HTR-8/SVneo (cell line): Measurements from ENCODE around the gene TMEM171.

Experiments used
- DNase-seq: peaks from one replicate; pipeline ENCODE4 v3.0.0; 2011; ENCODE audit warnings: low spot score, mixed read lengths; ENCODE audit not compliant: insufficient read length
- FAIRE-seq: peaks from 2 replicates; lab custom pipeline; 2011; peaks lifted over from hg19 to GRCh38; lab: Jason Lieb, UNC

TMEM171 gene, protein sequence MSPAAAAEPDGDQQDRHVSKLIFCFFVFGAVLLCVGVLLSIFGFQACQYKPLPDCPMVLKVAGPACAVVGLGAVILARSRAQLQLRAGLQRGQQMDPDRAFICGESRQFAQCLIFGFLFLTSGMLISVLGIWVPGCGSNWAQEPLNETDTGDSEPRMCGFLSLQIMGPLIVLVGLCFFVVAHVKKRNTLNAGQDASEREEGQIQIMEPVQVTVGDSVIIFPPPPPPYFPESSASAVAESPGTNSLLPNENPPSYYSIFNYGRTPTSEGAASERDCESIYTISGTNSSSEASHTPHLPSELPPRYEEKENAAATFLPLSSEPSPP

DNA sequence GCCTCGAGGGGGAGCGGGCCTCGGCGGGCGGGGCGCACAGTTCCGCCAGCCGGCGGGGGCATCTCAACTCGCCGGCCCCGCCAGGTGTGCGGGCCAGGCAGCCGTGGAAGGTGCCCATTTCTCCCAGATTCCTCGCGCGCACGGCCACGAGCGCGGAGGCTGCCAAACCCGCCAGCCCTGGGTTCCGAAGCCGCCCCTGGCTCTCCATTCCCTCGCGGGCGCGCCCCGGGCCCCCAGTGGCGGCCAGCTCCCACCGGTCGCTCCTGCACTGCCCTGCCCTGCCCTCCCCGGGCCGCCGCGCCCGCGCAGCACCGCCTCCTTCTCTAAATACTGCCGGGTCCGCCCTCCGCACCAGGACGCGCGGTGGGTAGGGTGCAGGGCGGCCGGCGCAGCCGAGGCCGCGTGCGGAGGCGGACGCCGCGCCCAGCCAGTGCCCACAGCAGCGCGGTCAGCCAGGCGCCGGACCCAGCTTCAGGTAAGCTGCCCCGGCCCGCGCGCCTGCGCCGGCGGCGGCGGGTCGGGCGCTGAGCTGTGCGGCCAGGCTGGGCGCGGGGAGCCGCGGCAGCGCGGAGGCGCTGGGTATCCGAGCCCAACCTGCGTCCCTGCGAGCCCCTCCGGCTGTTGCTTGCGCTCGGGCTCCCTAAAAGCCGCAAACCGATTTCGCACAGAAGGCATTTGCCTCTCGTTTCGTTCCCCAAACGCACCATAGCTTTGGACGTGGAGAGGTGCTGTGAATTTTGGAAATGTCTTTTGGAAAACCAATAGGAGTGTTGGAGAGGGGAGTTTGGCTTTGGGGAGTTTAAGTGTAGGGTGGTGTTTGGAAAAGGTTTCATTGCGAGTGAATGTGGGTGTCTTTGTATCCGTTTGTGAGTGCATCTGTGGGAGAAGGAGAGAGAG lies at the start of gene TMEM171:
Gene TMEM171, plus strand, starts transcription at position 354 of the 897 bp plus-strand sequence. CDS start 2,799 bp downstream, outside the sequence.
- FAIRE-seq (peak; percentile 52), DNase-seq (peak; percentile 49)

GRCh38 chr5:73081093-73081492 lies 39.3 kb upstream of the TMEM171 start:
- no peak for DNase-seq
- FAIRE-seq: no peak

- FAIRE-seq (no peak), DNase-seq (no peak)
These were observed 32.3 kb upstream of the TMEM171 start for GRCh38 chr5:73088026-73088425.

DNA sequence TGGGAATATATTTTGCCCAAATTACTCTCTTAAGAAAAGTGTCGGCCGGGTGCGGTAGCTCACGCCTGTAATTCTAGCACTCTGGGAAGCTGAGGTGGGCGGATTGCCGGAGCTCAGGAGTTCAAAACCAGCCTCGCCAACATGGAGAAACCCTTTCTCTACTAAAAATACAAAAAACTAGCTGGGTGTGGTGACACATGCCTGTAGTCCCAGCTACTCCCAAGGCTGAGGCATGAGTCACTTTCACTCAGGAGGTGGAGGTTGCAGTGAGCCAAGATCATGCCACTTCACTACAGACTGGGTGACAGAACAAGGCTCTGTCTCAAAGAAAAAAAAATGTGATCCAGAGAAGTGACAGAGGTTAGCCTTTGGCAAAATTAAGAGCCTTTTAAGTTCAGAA lies 26.4 kb upstream of the TMEM171 start:
- DNase-seq (no peak), FAIRE-seq (no peak)

- DNase-seq (no peak), FAIRE-seq (no peak)
These were observed 26.0 kb upstream of the TMEM171 start for GRCh38 chr5:73094415-73094814.

DNA sequence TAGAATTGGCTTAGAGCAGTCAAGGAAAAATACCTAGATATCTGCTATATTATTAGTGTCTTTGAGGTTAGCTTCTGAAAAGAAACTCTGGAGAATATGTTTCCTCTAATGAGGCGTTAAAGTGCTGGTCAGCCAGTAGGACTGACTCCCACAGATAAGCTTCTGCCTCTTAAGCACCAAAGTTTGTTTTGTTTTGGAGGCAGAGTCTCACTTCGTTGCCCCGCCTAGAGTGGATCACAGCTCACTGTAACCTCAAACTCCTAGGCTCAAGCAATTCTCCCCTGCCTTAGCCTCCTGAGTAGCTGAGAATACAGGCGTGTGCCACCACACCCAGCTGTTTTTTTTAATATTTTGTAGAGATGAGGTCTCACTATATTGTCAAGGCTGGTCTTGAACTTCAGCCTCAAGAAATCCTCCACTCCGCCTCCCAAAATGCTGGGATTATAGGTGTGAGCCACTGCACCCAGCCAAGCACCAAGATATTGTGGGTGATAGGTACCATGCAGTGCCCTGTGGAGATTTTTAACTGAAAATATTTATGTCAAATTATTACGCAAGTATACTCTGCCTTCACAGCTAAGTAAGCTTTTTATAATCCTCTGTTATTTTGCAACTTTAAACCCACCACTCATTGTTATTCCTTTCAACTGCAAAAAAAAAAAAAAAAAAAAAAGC lies 24.7 kb upstream of the TMEM171 start:
- DNase-seq: no peak
- FAIRE-seq: no peak

GRCh38 chr5:73096239-73096575 lies 24.2 kb upstream of the TMEM171 start:
- no peak for DNase-seq
- FAIRE-seq: no peak

DNA sequence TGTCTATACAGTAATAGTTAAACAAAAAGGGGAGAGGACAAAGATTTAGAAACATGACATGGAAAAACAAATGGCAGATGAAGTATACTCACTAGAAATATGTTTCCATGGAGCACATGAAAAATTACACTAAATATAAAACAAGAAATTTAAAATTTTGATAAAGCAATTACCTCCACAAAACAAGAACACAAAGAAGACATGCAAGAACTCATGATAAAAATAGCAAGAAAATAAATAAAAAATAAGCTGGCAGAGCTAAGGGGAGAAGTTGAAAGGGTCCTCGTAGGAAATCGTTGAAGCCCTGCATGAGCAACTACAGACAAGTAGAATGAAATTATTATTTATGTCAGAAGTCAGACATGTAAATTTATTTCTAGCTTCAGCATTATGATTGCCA lies 22.6 kb upstream of the TMEM171 start:
- FAIRE-seq: no peak
- DNase-seq: no peak

GRCh38 chr5:73100109-73100508 lies 20.3 kb upstream of the TMEM171 start:
- DNase-seq (no peak), FAIRE-seq (no peak)

DNA sequence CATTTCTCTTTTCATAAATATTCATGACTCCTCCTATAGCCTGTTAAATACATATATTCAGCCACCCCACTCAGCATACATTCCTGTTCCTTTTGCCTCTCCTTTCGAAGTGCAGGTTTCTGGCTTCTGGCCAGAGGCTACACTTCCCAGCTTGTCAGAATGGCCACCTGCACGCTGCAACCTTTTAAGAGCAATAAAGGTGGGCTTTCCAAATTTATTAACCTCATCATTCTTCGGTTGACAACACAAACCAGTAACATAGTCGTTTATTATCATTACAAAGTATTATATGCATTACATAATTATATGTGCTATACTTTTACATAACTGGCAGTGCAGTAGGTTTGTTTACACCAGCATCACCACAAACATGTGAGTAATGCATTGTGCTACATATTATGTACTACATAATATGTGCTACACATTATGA lies 16.5 kb upstream of the TMEM171 start:
- FAIRE-seq: no peak
- DNase-seq: no peak

DNA sequence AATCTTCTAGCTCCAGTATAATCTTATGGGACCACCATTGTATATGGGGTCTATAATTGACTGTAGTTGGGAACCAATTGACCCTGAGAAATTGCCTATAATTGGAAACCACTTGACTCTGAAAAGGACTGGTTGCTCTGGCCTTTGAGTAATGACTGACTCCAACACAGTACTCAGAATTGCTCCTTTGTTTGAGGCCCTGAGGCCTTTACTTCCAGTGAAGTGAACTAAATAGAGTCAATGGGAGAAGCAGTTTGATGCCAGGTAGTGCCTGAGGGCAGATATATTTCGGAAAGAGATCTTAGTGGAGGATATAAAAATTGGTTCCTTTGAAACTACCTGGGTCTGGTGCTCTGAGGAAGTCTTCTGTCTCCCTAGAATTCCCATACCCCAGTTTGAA lies 16.0 kb upstream of the TMEM171 start:
- DNase-seq: no peak
- no peak for FAIRE-seq

- DNase-seq (no peak), FAIRE-seq (no peak)
These were observed 14.0 kb upstream of the TMEM171 start for GRCh38 chr5:73106335-73106734.

DNA sequence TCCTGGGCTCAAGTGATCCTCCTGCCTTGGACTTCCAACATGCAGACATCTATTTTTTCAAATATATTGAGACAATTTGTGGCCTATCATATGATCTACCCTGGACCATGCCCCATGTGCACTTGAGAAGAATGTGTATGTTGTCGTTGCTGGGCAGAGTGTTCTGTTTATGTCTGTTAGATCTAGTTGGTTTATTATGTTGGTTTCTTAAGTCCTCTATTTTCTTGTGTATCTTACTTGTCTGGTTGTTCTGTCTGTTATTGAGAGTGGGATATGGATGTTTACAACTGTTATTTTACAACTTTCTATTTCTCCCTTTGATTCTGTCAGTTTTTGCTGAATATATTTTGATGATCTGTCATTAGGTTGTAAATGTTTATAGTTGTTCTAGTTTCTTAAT lies 10.2 kb upstream of the TMEM171 start:
- FAIRE-seq: no peak

DNA sequence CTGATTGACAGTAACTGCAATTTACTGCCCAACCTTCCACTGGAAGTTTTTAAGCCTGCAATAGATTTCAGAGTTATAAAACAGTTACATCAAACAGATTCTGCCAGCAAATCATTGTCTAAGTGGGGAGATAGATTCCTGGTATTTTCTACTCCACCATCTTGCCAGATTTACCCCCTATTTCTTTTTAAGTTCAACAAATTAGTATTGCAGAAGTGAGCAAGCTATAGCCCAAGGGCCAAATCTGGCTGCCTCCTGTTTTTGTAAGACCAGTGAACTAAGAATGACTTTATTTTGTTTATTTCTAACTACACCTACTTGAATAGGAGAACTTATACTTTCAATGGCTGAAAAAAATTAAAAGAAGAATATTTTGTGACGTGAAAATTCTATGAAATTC lies 8.8 kb upstream of the TMEM171 start:
- DNase-seq (no peak), FAIRE-seq (no peak)

More for the DNA sequence above, 10.2 kb upstream of the TMEM171 start:
- no peak for DNase-seq

GRCh38 chr5:73112359-73112758 lies 8.0 kb upstream of the TMEM171 start:
- FAIRE-seq (no peak), DNase-seq (no peak)

GRCh38 chr5:73114044-73114688 lies 6.2 kb upstream of the TMEM171 start:
- no peak for DNase-seq
- no peak for FAIRE-seq

DNA sequence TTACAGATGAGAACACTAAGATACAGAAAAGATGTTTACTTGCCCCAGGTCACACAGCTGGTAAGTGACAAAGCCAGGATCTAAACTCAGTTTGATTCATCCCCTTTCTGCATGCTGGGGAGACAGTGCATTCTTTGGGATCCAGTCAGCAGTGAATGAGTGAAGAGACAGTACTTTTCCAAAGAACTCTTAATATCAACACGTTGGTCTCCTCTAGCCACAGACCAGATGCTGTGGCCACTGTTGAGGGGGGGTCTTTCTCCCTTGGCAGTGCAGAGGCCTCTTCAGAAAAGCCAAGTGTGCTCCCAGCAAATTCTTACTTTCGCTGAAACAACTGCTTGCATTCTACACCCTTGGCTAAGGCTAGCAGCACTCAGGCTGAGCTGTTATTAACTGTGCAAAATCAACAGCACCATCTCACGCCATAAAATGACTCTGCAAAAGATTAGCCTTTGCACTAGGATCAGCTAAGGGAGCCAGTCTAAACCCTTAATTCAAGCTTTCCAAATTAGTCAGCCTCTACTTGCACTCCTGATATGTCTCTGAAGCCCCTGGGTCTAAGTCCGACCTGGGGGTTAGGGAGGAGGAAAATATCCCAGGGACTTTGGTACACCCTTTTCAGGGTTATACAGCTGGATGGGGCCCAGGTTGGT lies 4.8 kb upstream of the TMEM171 start:
- DNase-seq (peak; percentile 38), FAIRE-seq (no peak)

- DNase-seq: no peak
- no peak for FAIRE-seq
These were observed 3.9 kb upstream of the TMEM171 start for GRCh38 chr5:73116506-73116905.

DNA sequence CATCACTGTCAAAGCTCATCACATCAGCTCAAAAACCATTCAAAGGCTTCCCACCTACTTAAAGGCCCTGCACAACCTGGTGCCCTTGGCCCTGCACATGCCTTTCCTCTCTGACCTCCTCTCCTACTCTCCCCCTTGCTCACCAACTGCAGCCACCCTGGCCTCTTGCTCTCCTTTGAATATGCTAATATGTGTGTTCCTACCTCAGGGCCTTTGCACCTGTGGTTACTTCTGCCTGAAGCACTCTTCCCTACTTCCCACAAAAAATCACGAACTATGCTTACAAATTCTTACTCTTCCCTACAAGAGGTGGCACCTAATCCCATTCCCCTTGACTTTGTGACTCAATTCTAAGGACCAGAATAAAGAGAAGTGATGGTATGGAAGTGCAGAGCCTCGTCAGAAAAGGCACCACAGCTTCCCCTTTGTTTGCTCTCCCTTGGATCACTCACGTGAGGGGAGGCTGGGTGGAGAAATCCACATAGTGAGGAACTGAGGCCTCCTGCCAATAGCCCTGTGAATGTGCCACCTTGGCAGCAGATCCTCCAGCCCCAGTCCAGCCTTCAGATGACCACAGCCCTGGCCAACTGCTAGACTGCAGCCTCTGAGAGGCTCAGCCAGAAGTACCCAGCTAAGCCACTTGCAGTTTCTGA lies 3.2 kb upstream of the TMEM171 start:
- FAIRE-seq (peak; percentile 16), DNase-seq (no peak)
